Measurements from ENCODE around the gene CPNE4.
"Not testable (repeated sequence)": the region's sequence is repeated elsewhere in the genome, so short reads cannot be mapped to it uniquely, and the experiment has no call there.

CPNE4 gene

DNA sequence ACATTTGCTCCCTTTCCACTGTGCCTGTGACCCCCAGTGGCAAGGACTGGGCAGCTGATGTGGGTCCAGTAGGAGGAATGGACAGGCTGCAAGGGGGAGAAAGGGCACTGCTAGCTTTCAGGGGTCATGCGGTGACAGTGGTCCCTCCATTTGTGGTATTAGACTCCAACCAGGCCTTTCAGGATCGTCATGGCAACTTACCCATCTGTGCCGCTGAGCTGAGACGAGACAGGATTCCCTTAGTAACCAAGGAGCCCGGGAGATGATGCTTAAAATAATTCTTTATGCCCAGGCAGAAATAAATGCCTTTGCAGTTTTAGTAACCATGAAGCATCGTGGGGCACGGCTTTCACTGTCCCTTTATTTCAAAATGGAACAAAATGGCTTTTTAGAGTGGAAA, 516.1 kb downstream of the CPNE4 start:
- no peak for DNase-seq

GRCh38 chr3:131505421-131505820, 529.4 kb downstream of the CPNE4 start:
- DNase-seq: no peak

- DNase-seq: no peak
Measured at GRCh38 chr3:131503320-131503635, 531.5 kb downstream of the CPNE4 start.

DNA sequence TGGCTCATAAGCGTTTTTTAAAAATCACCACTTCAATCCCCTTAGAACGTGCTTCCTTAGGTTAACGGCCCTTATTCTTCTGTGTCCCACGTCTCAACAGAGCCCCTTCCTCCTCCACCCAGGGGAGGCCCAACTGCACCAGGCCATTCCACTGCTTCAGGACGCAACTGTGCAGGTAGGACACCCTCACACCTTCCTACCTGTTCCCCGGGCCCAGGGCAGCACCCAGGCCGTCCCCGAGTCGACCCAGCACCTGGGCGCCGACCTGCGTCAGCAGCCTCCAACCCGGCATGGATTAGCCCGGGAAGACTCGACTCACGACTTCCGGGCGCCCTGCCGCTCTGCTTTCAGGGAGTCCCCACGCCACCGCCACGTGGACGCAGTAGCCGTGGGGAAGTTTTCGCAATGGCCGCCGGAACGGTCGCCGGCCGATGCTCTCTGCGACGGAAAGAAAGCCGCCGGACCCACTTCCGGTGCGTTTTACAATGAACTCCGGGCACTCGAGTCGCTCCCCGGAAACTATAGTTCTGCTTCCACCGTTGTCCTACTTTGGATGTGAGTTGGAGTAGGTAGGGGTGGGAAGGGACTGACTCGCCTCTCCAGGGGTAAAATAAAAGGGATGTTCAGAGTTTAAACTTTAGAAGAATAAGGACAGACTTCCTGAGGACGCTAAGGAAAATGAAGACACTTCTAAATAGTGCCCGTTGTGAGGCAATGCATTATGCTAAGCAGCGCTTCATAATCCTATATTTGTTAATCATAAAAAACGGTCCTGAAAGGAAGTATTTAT, 532.1 kb downstream of the CPNE4 start, which contains the start of gene MRPL3:
MRPL3 (minus strand) TSS at position 442 of the 790 bp plus-strand sequence; CDS start at position 292, 150 bp downstream.
- peak; percentile 68 to 87 for DNase-seq

GRCh38 chr3:131501949-131502348, 532.9 kb downstream of the CPNE4 start:
- DNase-seq: no peak

- DNase-seq: no peak
Measured at GRCh38 chr3:131494706-131495105, 540.1 kb downstream of the CPNE4 start.

DNA sequence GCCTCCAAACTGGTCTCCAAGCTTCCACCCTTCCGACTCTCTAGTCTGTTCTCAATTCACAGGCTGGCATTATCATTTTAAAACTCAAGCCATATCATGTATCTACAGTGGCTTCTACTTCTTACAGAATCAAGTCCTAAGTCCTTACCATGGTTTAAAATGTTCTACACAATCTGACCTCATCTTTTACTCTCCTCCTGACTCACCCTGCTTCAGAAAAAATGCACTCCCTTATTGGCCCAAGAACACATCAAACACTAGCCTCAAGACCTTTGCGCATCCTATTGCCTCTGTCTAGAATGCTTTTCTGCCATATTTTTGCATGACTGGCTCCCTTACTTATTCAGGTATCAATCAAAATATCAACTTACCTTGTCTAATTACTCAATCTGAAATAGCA, 543.0 kb downstream of the CPNE4 start:
- no peak for DNase-seq

DNA sequence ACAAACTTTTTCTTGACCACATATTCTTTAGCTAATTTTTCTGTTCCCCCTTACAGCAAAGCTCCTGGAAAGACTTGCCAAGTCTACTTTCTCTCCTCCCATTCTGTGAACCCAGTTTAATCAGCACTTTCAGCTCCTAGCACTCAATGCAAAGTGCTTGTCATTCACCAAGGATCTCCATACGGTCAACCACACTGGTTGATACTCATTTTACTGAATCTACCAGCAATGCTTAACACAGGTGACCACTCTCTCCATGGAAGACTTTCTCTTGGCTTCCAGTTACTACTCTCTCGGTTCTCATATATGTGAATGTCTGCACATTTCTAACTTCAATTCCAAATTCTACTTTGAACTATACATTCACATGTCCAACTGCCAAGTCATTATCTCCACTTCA, 543.7 kb downstream of the CPNE4 start:
- no peak for DNase-seq

- DNase-seq: not testable (repeated sequence)
Measured at GRCh38 chr3:131486545-131486944, 548.3 kb downstream of the CPNE4 start.

GRCh38 chr3:131485119-131485518, 549.7 kb downstream of the CPNE4 start:
- DNase-seq: no peak

DNA sequence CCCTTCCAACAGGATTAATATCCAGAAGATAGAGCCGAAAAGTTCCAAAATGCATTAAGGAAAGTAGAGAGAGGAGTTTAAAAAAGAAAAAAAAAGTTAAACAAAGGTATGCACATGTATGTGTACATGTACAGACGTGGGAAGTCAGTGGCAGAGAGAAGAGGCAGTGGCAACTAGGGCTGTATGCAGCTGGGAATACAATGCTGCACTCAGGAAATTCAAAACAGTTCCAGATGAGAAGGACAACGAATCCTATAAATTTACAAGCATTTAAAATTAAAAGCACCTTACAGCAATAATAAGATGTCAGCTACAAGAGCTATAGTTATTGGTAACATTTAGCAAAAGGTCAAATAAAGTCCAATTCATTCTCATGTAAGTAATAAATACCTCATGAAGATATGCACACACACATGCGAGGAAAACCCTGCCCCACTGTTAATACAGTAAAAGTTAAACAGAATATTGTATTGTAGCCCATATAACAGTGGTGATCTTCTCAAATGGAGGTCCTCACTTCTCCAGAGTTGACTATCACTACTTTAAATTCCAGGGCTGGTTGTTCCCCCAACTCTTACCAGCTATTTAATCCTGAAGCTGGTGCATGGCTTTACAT, 550.2 kb downstream of the CPNE4 start:
- no peak for DNase-seq

All from SW 1271 (cell line).